DOHH2 (cell line): ENCODE data around the gene TMEM165.

ENCODE experiments used
- H3F3A ChIP-seq: fragments of 200-600 bp; sonication (generic), shearing (Covaris generic); 2 replicates; pipeline ENCODE4 v1.6.0; 2016; ENCODE audit warnings: antibody characterized with exemption, mild to moderate bottlenecking; ENCODE audit not compliant: control insufficient read depth, insufficient read depth
- H3K27ac ChIP-seq: fragments of 200-600 bp; sonication (generic); 2 replicates; pipeline ENCODE4 v1.5.1; 2014; ENCODE audit warnings: low read depth, mild to moderate bottlenecking, low read length, moderate library complexity
- H3K27me3 ChIP-seq: fragments of 200-600 bp; sonication (generic); 2 replicates; pipeline ENCODE4 v1.6.1; 2014; ENCODE audit warnings: mild to moderate bottlenecking, low read length, mixed read lengths; ENCODE audit not compliant: control insufficient read depth
- H3K36me3 ChIP-seq: fragments of 200-600 bp; sonication (generic); 2 replicates; pipeline ENCODE4 v1.6.1; 2014; ENCODE audit warnings: mild to moderate bottlenecking, low read length, moderate library complexity, mixed read lengths; ENCODE audit not compliant: control insufficient read depth
- H3K4me1 ChIP-seq: fragments of 200-600 bp; sonication (generic); 2 replicates; pipeline ENCODE4 v1.6.1; 2014; ENCODE audit warnings: mild to moderate bottlenecking, low read length, mixed read lengths; ENCODE audit not compliant: control insufficient read depth
- H3K4me2 ChIP-seq: fragments of 200-600 bp; sonication (generic); 2 replicates; pipeline ENCODE4 v1.6.0; 2014; ENCODE audit warnings: mild to moderate bottlenecking, low read length, moderate library complexity
- H3K4me3 ChIP-seq: fragments of 200-600 bp; sonication (generic); 2 replicates; pipeline ENCODE4 v1.5.1; 2014; ENCODE audit warnings: mild to moderate bottlenecking, low read length, mixed read lengths
- H3K79me2 ChIP-seq: fragments of 200-600 bp; sonication (generic); 2 replicates; pipeline ENCODE4 v1.6.1; 2014; ENCODE audit warnings: mild to moderate bottlenecking, low read length, mixed read lengths; ENCODE audit not compliant: control insufficient read depth
- H3K9me2 ChIP-seq: fragments of 200-600 bp; sonication (generic); replicated peaks from 2 replicates; pipeline ENCODE4 v1.6.1; 2014; ENCODE audit warnings: mild to moderate bottlenecking, low read length, mixed read lengths; ENCODE audit not compliant: control insufficient read depth
- H3K9me3 ChIP-seq: fragments of 200-600 bp; sonication (generic); 2 replicates; pipeline ENCODE4 v1.6.1; 2014; ENCODE audit warnings: antibody characterized with exemption, low read length, mixed read lengths; ENCODE audit not compliant: control insufficient read depth, insufficient read depth
- H4K20me1 ChIP-seq: fragments of 200-600 bp; sonication (generic); 2 replicates; pipeline ENCODE4 v1.6.0; 2014; ENCODE audit warnings: low read depth, mild to moderate bottlenecking, antibody characterized with exemption, low read length, moderate library complexity; ENCODE audit not compliant: control insufficient read depth, insufficient read depth
- EZH2phosphoT487 ChIP-seq: fragments of 200-600 bp; sonication (generic); IDR thresholded peaks from 2 replicates; pipeline ENCODE4 v1.6.1; 2017; ENCODE audit warnings: borderline replicate concordance, mild to moderate bottlenecking, antibody characterized with exemption, low read length, moderate library complexity, mixed read lengths
- TF ChIP-seq, protein P1 (sequence below): fragments of 200-600 bp; sonication (generic); IDR thresholded peaks from one replicate; pipeline ENCODE4 v1.5.1; 2014; ENCODE audit warnings: antibody characterized with exemption, mild to moderate bottlenecking, low read depth, low read length; ENCODE audit not compliant: poor library complexity, severe bottlenecking

The TMEM165 gene

GRCh38 chr4:55458164-55458563 is 62.4 kb downstream of the TMEM165 start:
- Histone ChIP-seq H3K4me1 (no peaks in the 10 kb centered on the region), H3K27me3 (no peaks in the 10 kb centered on the region), H3F3A (no peaks in the 10 kb centered on the region), H3K4me2 (no peak overlapping the region), H4K20me1 (no peaks in the 10 kb centered on the region), H3K27ac (no peak overlapping the region), H3K9me2 (no peaks in the 10 kb centered on the region), H3K9me3 (no peaks in the 10 kb centered on the region), H3K79me2 (no peaks in the 10 kb centered on the region), H3K36me3 (no peaks in the 10 kb centered on the region), H3K4me3 (no peak overlapping the region)
- TF ChIP-seq EZH2phosphoT487, result no peak
- TF ChIP-seq, protein P1, sequence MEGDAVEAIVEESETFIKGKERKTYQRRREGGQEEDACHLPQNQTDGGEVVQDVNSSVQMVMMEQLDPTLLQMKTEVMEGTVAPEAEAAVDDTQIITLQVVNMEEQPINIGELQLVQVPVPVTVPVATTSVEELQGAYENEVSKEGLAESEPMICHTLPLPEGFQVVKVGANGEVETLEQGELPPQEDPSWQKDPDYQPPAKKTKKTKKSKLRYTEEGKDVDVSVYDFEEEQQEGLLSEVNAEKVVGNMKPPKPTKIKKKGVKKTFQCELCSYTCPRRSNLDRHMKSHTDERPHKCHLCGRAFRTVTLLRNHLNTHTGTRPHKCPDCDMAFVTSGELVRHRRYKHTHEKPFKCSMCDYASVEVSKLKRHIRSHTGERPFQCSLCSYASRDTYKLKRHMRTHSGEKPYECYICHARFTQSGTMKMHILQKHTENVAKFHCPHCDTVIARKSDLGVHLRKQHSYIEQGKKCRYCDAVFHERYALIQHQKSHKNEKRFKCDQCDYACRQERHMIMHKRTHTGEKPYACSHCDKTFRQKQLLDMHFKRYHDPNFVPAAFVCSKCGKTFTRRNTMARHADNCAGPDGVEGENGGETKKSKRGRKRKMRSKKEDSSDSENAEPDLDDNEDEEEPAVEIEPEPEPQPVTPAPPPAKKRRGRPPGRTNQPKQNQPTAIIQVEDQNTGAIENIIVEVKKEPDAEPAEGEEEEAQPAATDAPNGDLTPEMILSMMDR, result no peak

GRCh38 chr4:55458611-55459010 is 62.9 kb downstream of the TMEM165 start:
- Histone ChIP-seq H3K9me2 (no peaks in the 10 kb centered on the region), H3K9me3 (no peaks in the 10 kb centered on the region), H3K79me2 (no peaks in the 10 kb centered on the region), H3K27ac (no peak overlapping the region), H3K4me1 (no peaks in the 10 kb centered on the region), H4K20me1 (no peaks in the 10 kb centered on the region), H3K4me2 (no peak overlapping the region), H3F3A (no peaks in the 10 kb centered on the region), H3K27me3 (no peaks in the 10 kb centered on the region), H3K36me3 (no peaks in the 10 kb centered on the region), H3K4me3 (no peak overlapping the region)
- TF ChIP-seq, protein P1, result no peak
- no peak for TF ChIP-seq EZH2phosphoT487

DNA sequence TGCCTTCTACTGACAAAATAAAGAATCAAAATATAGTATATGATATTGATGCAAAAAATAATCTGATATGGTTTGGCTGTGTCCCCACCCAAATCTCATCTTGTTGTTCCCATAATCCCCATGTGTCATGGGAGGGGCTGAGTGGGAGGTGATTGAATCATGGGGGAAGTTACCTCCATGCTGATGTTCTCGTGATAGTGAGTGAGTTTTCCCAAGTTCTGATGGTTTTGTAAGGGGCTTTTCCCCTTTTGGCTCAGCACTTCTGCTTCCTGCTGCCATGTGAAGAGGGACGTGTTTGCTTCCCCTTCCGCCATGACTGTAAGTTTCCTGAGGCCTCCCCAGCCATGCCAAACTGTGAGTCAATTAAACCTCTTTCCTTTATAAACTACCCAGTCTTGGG is 70.2 kb downstream of the TMEM165 start:
- no peak overlapping the region for H3K27ac ChIP-seq
- no peaks in the 10 kb centered on the region for H3K9me3 ChIP-seq
- no peaks in the 10 kb centered on the region for H3F3A ChIP-seq
- no peak overlapping the region for H3K4me2 ChIP-seq
- H3K4me3 ChIP-seq, result no peak overlapping the region
- no peak for TF ChIP-seq EZH2phosphoT487
- TF ChIP-seq, protein P1, result no peak
- H3K36me3 ChIP-seq, result no peaks in the 10 kb centered on the region
- H4K20me1 ChIP-seq, result no peaks in the 10 kb centered on the region
- H3K9me2 ChIP-seq, result no peaks in the 10 kb centered on the region
- H3K27me3 ChIP-seq, result no peaks in the 10 kb centered on the region
- no peaks in the 10 kb centered on the region for H3K79me2 ChIP-seq
- H3K4me1 ChIP-seq, result no peaks in the 10 kb centered on the region

DNA sequence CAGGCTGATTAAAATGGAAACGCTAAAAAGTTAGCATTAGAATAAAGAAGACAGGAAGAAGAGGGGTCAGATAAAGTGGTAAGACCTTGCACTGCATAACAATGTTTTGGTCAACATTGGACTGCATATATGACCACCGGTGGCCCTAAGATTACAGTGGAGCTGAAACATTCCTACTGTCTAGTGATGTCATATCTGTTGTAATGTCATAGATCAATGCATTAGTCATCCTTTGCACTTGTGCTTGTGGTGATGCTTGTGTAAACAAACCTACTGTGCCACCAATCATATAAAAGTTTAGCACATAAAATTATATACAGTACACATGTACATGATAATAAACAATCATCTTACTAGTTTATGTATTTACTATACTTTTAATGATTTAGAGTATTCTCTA is 73.0 kb downstream of the TMEM165 start:
- no peak overlapping the region for H3K4me2 ChIP-seq
- no peaks in the 10 kb centered on the region for H3K4me1 ChIP-seq
- no peaks in the 10 kb centered on the region for H3K9me2 ChIP-seq
- no peaks in the 10 kb centered on the region for H3K36me3 ChIP-seq
- H3K79me2 ChIP-seq, result no peaks in the 10 kb centered on the region
- no peaks in the 10 kb centered on the region for H4K20me1 ChIP-seq
- no peaks in the 10 kb centered on the region for H3K9me3 ChIP-seq
- no peak for TF ChIP-seq EZH2phosphoT487
- TF ChIP-seq, protein P1, result no peak
- no peaks in the 10 kb centered on the region for H3F3A ChIP-seq
- no peaks in the 10 kb centered on the region for H3K27me3 ChIP-seq
- H3K4me3 ChIP-seq, result no peak overlapping the region
- no peak overlapping the region for H3K27ac ChIP-seq
